Measurements from ENCODE around the gene SYT8.
A peak's percentile ranks its signal among the peaks of the same experiment; 100 is the strongest.

SYT8 gene

GRCh38 chr11:1826552-1827094 lies 8.2 kb upstream of the SYT8 start:
- CTCF ChIA-PET, result interaction anchor here (0.6 to 8.2 kb wide), 3 partner anchors 56 to 174 kb away, joined by 7 to 261 read pairs (median 18); no protein-coding TSS in a partner anchor
- Histone ChIP-seq H3K4me1 (ENCODE audit: control insufficient read depth, insufficient read depth, low read length) (no peaks in the 10 kb centered on the region), H3K36me3 (ENCODE audit: control insufficient read depth in 2 of 2, insufficient read depth in 1 of 2, low read length in 2 of 2) (no peaks in the 10 kb centered on the region), H3K27ac (ENCODE audit: extremely low read depth, low read depth, low read length) (no peak overlapping the region), H3K9me3 (ENCODE audit: control insufficient read depth, insufficient read depth, low read depth, low read length) (no peaks in the 10 kb centered on the region), H3K4me3 (ENCODE audit: low read depth, low read length) (no peak overlapping the region)
- POLR2A ChIA-PET, result no interaction called here
- TF ChIP-seq ZNF174 (tag by site-specific recombination; IDR thresholded peaks at IDR 0.05), result no peak
- peak; percentile 77 for TF ChIP-seq GLIS1 (tag by site-specific recombination; IDR thresholded peaks at IDR 0.05)

GRCh38 chr11:1827095-1827813 lies 7.5 kb upstream of the SYT8 start:
- no peak overlapping the region for H3K27ac ChIP-seq (ENCODE audit: extremely low read depth, low read depth, low read length)
- no peak overlapping the region for H3K4me3 ChIP-seq (ENCODE audit: low read depth, low read length)
- CTCF ChIA-PET, result interaction anchor here (0.5 to 8.2 kb wide), 7 partner anchors 42 to 325 kb away, joined by 3 to 261 read pairs (median 3); no protein-coding TSS in a partner anchor
- no peaks in the 10 kb centered on the region for H3K36me3 ChIP-seq (ENCODE audit: control insufficient read depth in 2 of 2, insufficient read depth in 1 of 2, low read length in 2 of 2)
- no peaks in the 10 kb centered on the region for H3K4me1 ChIP-seq (ENCODE audit: control insufficient read depth, insufficient read depth, low read length)
- POLR2A ChIA-PET, result no interaction called here
- no peaks in the 10 kb centered on the region for H3K9me3 ChIP-seq (ENCODE audit: control insufficient read depth, insufficient read depth, low read depth, low read length)
- TF ChIP-seq SCRT2 (tag by site-specific recombination; IDR thresholded peaks at IDR 0.05) (no peak), ZSCAN4 (tag by site-specific recombination; IDR thresholded peaks at IDR 0.05) (no peak), ZBTB44 (tag by site-specific recombination; IDR thresholded peaks at IDR 0.05) (no peak), ZSCAN30 (tag by site-specific recombination; IDR thresholded peaks at IDR 0.05) (0 out of 2 replicates have a peak, but pooled peaks have one; percentile 48), PBX3 (CRISPR knock-in tag; IDR thresholded peaks at IDR 0.05) (peak; percentile 74; the same call in 1 of the 2 replicates), ZNF175 (tag by site-specific recombination; IDR thresholded peaks at IDR 0.05) (no peak), ZNF239 (tag by site-specific recombination; IDR thresholded peaks at IDR 0.05) (no peak), ZNF214 (tag by site-specific recombination; IDR thresholded peaks at IDR 0.05; ENCODE audit: borderline replicate concordance) (no peak), HIC1 (tag by site-specific recombination; IDR thresholded peaks at IDR 0.05) (no peak), ELK4 (IDR thresholded peaks at IDR 0.05; ENCODE audit: borderline replicate concordance, low read depth, low read length) (no peak), ZFP69B (tag by site-specific recombination; IDR thresholded peaks at IDR 0.05) (no peak), ZSCAN18 (tag by site-specific recombination; IDR thresholded peaks at IDR 0.05) (no peak), ZNF654 (tag by site-specific recombination; IDR thresholded peaks at IDR 0.05; ENCODE audit: low read depth) (no peak), ZNF529 (tag by site-specific recombination; IDR thresholded peaks at IDR 0.05; ENCODE audit: insufficient replicate concordance) (no peak), ZNF112 (tag by site-specific recombination; IDR thresholded peaks at IDR 0.05) (no peak), ZNF23 (tag by site-specific recombination; IDR thresholded peaks at IDR 0.05; ENCODE audit: borderline replicate concordance) (no peak), FEZF1 (tag by site-specific recombination; IDR thresholded peaks at IDR 0.05) (no peak), SCRT1 (tag by site-specific recombination; IDR thresholded peaks at IDR 0.05; ENCODE audit: borderline replicate concordance) (no peak), ZNF561 (tag by site-specific recombination; IDR thresholded peaks at IDR 0.05; ENCODE audit: borderline replicate concordance) (no peak), KLF9 (tag by site-specific recombination; IDR thresholded peaks at IDR 0.05; ENCODE audit: low read depth) (no peak), ZNF311 (tag by site-specific recombination; IDR thresholded peaks at IDR 0.05; ENCODE audit: borderline replicate concordance) (no peak), ZBTB20 (tag by site-specific recombination; IDR thresholded peaks at IDR 0.05) (peak; percentile 82), SETDB1 (IDR thresholded peaks at IDR 0.05; ENCODE audit: insufficient read length, low read length) (no peak)

Measured in HEK293 (cell line).